C4-2B (cell line): Measurements from ENCODE around the gene POLR1H.
"Not testable (repeated sequence)": the region's sequence is repeated elsewhere in the genome, so short reads cannot be mapped to it uniquely, and the experiment has no call there.

Experiments
- ZFX ChIP-seq: fragments of 450-650 bp; IDR thresholded peaks from 2 replicates; pipeline ENCODE4 v1.6.1; 2017
- TF ChIP-seq, protein P1 (sequence below): fragments of 450-650 bp; conservative IDR thresholded peaks from 2 replicates; pipeline ENCODE4 v1.5.1; 2017; ENCODE audit warnings: mild to moderate bottlenecking

DNA sequence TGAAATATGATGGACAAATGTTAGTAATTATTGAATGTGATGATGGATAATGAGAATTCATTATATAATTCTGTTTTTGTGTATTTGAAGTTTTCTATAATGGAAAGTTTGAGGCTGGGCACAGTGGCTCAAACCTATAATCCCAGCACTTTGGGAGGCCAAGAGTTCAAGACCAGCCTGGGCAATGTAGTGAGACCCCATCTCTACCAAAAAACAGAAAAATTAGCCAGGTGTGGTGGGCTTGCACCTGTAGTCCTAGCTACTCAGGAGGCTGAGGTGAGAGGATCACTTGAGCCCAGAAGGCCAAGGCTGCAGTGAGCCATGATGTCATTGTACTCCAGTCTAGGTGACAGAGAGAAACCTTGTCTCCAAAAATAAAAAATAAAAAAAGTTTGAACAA is 38.4 kb upstream of the POLR1H start:
- TF ChIP-seq, protein P1, sequence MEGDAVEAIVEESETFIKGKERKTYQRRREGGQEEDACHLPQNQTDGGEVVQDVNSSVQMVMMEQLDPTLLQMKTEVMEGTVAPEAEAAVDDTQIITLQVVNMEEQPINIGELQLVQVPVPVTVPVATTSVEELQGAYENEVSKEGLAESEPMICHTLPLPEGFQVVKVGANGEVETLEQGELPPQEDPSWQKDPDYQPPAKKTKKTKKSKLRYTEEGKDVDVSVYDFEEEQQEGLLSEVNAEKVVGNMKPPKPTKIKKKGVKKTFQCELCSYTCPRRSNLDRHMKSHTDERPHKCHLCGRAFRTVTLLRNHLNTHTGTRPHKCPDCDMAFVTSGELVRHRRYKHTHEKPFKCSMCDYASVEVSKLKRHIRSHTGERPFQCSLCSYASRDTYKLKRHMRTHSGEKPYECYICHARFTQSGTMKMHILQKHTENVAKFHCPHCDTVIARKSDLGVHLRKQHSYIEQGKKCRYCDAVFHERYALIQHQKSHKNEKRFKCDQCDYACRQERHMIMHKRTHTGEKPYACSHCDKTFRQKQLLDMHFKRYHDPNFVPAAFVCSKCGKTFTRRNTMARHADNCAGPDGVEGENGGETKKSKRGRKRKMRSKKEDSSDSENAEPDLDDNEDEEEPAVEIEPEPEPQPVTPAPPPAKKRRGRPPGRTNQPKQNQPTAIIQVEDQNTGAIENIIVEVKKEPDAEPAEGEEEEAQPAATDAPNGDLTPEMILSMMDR = not testable (repeated sequence)
- not testable (repeated sequence) for TF ChIP-seq ZFX
